Adrenal gland (tissue), 12 donors: Measurements from ENCODE around the gene TRIO. TPM values are rescaled to one million over a fixed set of nuclear protein-coding genes. Genes with fewer than 3 reads are reported as not detected.

Experiments
- DNase-seq, 7 donors: peaks; one replicate each; pipeline ENCODE4 v3.0.0-alpha.2; 2019 to 2020
- H3K27ac ChIP-seq, 5 donors: fragments of 200-600 bp; sonication (generic) in 4 of 5; 1 replicate in 3 of 5; 2 replicates in 2 of 5; pipeline versions ENCODE4 v1.5.1 to v1.8.0; 2016 to 2020; ENCODE audit warnings: mild to moderate bottlenecking in 1 of 5
- H3K27me3 ChIP-seq: fragments of 200-600 bp; 2 replicates; pipeline ENCODE4 v1.8.0; 2021
- H3K36me3 ChIP-seq, 2 donors: fragments of 200-600 bp; replicated peaks in 1 of 2; 1 replicate in 1 of 2; 2 replicates in 1 of 2; pipeline versions ENCODE4 v1.5.1 to v1.8.0; 2018 to 2022
- H3K4me1 ChIP-seq, 2 donors: fragments of 200-600 bp; replicated peaks in 1 of 2; 1 replicate in 1 of 2; 2 replicates in 1 of 2; pipeline versions ENCODE4 v1.5.1 to v1.8.0; 2018 to 2021
- H3K4me3 ChIP-seq, 4 donors: fragments of 200-600 bp; sonication (generic) in 3 of 4; one replicate each; pipeline ENCODE4 v1.5.1; 2016 to 2018
- H3K9me3 ChIP-seq, 3 donors: fragments of 200-600 bp; sonication (generic) in 1 of 3; replicated peaks in 1 of 3; 1 replicate in 2 of 3; 2 replicates in 1 of 3; pipeline versions ENCODE4 v1.5.1 to v1.8.0; 2016 to 2021
- POLR2A ChIP-seq, 2 donors: fragments of 450-650 bp; IDR thresholded peaks; one replicate each; pipeline ENCODE4 v1.6.1; 2017; ENCODE audit warnings: antibody characterized with exemption in 2 of 2, mild to moderate bottlenecking in 2 of 2, moderate library complexity in 1 of 2
- WGBS, 4 donors: extraction: QIAGEN DNeasy Blood & Tissue Kit in 2 of 4; methylation state at CpG; one replicate each; pipeline versions ENCODE4 v1.1.5 to v1.1.7; 2013 to 2017; 5-methylcytosine and 5-hydroxymethylcytosine counted together
- intact Hi-C, 2 donors: fragments of 100-400 bp; cut with DNase I; formaldehyde crosslinking; loops; one replicate each; pipeline versions ENCODE4 v1.14.1 to v1.15.0; 2022 to 2023
- polyA plus RNA-seq, 3 donors: library from polyadenylated mRNA; stranded (reverse); fragments of 200-250 nt in 2 of 3; fragments of 350-450 nt in 1 of 3; fragmentation: Illumina TruSeq in 1 of 3; extraction: RNeasy Lipid Tissue Mini Kit (QIAGEN cat#74804) in 1 of 3; gene quantifications; one replicate each; pipeline ENCODE4 v1.2.3, GENCODE V29; 2013 to 2014
- total RNA-seq, 9 donors: library from RNA; depleted of rRNA in 4 of 9; stranded (reverse); fragments of >200 nt in 4 of 9; fragments of 120-200 nt in 1 of 9; fragmentation: NEBNext Ultra II Directional in 1 of 9; extraction: Animal tissue kit (Norgen Biotek cat#: 25700) in 1 of 9; gene quantifications; one replicate each; pipeline versions ENCODE4 v1.1.0 to v1.2.4, GENCODE V29; 2013 to 2023
- TF ChIP-seq, protein P1 (sequence below), 6 experiments: fragments of 450-650 bp in 4 of 6; fragments of 200-600 bp in 2 of 6; sonication (generic) in 1 of 6; IDR thresholded peaks; 1 replicate in 5 of 6; 2 replicates in 1 of 6; pipeline versions ENCODE4 v1.5.1 to v1.8.0; 2016 to 2021; ENCODE audit warnings: antibody characterized with exemption in 6 of 6, mild to moderate bottlenecking in 2 of 6, moderate library complexity in 1 of 6
- donor health status: healthy with polysubstance abuse.
- donor health status: Bipolar disorder and iron deficiency.
- donor health status: DM: yes; HTN: yes; CAD: no.
- donor health status: DM: no; HTN: no; CAD: no.
- donor health status: DM: no; HTN: no; CAD: no.
- donor health status: DM: yes; HTN: yes; CAD: no.

Gene TRIO
- total and polyA plus RNA-seq, 12 donors: 27.3 to 109 (median 72.4) TPM

DNA sequence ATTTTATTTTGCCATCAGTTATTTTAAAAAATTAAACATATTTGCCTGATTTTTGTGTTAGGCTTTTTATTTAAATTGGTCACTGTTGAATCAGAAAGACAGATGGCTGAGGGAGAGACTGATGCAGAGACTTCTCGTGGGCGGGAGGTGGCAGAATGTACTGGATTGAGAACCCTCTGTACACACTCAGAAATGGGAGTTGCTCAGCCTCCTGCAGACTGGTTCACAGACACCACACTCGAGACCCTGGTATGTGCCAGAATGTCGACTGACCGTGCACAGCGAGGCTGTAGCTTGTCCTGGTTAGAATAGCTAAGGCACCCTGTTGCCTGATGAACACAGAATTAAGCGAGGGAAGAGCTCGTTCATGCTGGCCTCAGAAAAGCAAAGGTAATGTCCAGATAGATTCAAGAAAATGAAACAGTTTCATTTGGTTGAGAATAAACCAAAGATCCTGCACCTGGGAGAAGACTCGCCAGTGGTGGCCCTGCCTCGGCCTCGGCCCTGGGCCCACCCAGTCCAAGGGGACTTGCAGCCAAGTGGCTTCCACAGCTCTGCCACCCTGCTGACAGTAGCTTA lies 367.1 kb downstream of the TRIO start:
- no peak for TF ChIP-seq POLR2A (IDR thresholded peaks at IDR 0.05)
- TF ChIP-seq, protein P1, sequence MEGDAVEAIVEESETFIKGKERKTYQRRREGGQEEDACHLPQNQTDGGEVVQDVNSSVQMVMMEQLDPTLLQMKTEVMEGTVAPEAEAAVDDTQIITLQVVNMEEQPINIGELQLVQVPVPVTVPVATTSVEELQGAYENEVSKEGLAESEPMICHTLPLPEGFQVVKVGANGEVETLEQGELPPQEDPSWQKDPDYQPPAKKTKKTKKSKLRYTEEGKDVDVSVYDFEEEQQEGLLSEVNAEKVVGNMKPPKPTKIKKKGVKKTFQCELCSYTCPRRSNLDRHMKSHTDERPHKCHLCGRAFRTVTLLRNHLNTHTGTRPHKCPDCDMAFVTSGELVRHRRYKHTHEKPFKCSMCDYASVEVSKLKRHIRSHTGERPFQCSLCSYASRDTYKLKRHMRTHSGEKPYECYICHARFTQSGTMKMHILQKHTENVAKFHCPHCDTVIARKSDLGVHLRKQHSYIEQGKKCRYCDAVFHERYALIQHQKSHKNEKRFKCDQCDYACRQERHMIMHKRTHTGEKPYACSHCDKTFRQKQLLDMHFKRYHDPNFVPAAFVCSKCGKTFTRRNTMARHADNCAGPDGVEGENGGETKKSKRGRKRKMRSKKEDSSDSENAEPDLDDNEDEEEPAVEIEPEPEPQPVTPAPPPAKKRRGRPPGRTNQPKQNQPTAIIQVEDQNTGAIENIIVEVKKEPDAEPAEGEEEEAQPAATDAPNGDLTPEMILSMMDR (IDR thresholded peaks at IDR 0.05): no peak
- peaks cover 0 to 10% of the 10 kb centered on the region in 2 donors for H3K36me3 ChIP-seq
- H3K9me3 ChIP-seq: no peaks in the 10 kb centered on the region
- no peak overlapping the region for H3K27ac ChIP-seq
- H3K4me1 ChIP-seq: no peaks in the 10 kb centered on the region
- H3K4me3 ChIP-seq: no peak overlapping the region
- intact Hi-C loops: no loop called here
- no peaks in the 10 kb centered on the region for H3K27me3 ChIP-seq
- no peak for DNase-seq
- WGBS, 4 donors: 87 to 94% (median 93%) methylated on average over 11 of the region's 11 CpGs

GRCh38 chr5:14510880-14511279 lies 367.7 kb downstream of the TRIO start:
- no peaks in the 10 kb centered on the region for H3K27me3 ChIP-seq
- no peaks in the 10 kb centered on the region for H3K9me3 ChIP-seq
- peaks cover 0 to 10% of the 10 kb centered on the region in 2 donors for H3K36me3 ChIP-seq
- H3K4me1 ChIP-seq: no peaks in the 10 kb centered on the region
- no peak overlapping the region for H3K4me3 ChIP-seq
- intact Hi-C loops: no loop called here
- WGBS, 4 donors: 88 to 98% (median 92%) methylated on average over 5 to 6 of the region's 6 CpGs
- no peak for DNase-seq
- no peak for TF ChIP-seq POLR2A (IDR thresholded peaks at IDR 0.05)
- TF ChIP-seq, protein P1 (IDR thresholded peaks at IDR 0.05): no peak
- H3K27ac ChIP-seq: no peak overlapping the region

DNA sequence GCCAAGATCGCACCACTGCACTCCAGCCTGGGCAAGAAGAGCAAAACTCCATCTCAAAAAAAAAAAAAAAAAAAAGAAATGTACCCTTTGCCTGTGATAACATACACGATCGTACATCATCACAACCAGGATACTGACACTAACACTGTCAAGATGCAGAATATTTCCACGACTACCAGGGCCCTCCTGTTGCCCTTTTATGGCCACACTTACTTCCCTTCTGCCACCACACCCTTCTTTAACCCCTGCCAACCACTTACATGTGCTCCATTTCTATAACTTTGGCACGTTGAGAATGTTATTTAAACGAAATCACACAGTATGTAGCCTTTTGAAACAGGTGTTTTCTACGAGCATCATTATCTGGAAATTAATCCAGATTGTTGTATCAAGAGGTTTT lies 369.4 kb downstream of the TRIO start:
- Histone ChIP-seq H3K4me3 (no peak overlapping the region), H3K27me3 (no peaks in the 10 kb centered on the region), H3K36me3 (peaks cover 0 to under 1% of the 10 kb centered on the region in 2 donors), H3K4me1 (no peaks in the 10 kb centered on the region), H3K27ac (no peak overlapping the region), H3K9me3 (no peaks in the 10 kb centered on the region)
- no peak for DNase-seq
- TF ChIP-seq, protein P1 (IDR thresholded peaks at IDR 0.05): no peak
- no peak for TF ChIP-seq POLR2A (IDR thresholded peaks at IDR 0.05)
- intact Hi-C loops: no loop called here
- WGBS, 4 donors: 69 to 75% (median 70%) methylated on average over 7 of the region's 7 CpGs

- peak in 1 of 7 donors; percentile 34 for DNase-seq
- no peaks in the 10 kb centered on the region for H3K9me3 ChIP-seq
- intact Hi-C loops: no loop called here
- 78 to 88% (median 81%) methylated on average over 12 of the region's 12 CpGs for WGBS, 4 donors
- TF ChIP-seq, protein P1 (IDR thresholded peaks at IDR 0.05): no peak
- TF ChIP-seq POLR2A (IDR thresholded peaks at IDR 0.05): no peak
- H3K36me3 ChIP-seq: no peaks in the 10 kb centered on the region
- H3K4me3 ChIP-seq: no peak overlapping the region
- H3K27ac ChIP-seq: no peak overlapping the region
- no peaks in the 10 kb centered on the region for H3K4me1 ChIP-seq
- no peaks in the 10 kb centered on the region for H3K27me3 ChIP-seq
Measured at GRCh38 chr5:14513266-14513665, 370.1 kb downstream of the TRIO start.
